ENCODE results near the gene HMGXB4.

Gene HMGXB4

GRCh38 chr22:35258191-35258988 is 1.1 kb downstream of the HMGXB4 start:
- no peak for DNase-seq (ENCODE audit: low read depth)

- DNase-seq (ENCODE audit: low read depth), result no peak
Measured at GRCh38 chr22:35264986-35265385, 7.7 kb downstream of the HMGXB4 start.

GRCh38 chr22:35266277-35266676 is 9.0 kb downstream of the HMGXB4 start:
- no peak for DNase-seq (ENCODE audit: low read depth)

GRCh38 chr22:35269630-35270029 is 12.3 kb downstream of the HMGXB4 start:
- no peak for DNase-seq (ENCODE audit: low read depth)

- DNase-seq (ENCODE audit: low read depth), result no peak
Measured at GRCh38 chr22:35274154-35274871, 17.0 kb downstream of the HMGXB4 start.

- DNase-seq (ENCODE audit: low read depth), result no peak
Measured at GRCh38 chr22:35275580-35275979, 18.3 kb downstream of the HMGXB4 start.

- no peak for DNase-seq (ENCODE audit: low read depth)
Measured at GRCh38 chr22:35276019-35276418, 18.7 kb downstream of the HMGXB4 start.

- no peak for DNase-seq (ENCODE audit: low read depth)
Measured at GRCh38 chr22:35288116-35288515, 30.8 kb downstream of the HMGXB4 start.

- no peak for DNase-seq (ENCODE audit: low read depth)
Measured at GRCh38 chr22:35292786-35293185, 35.5 kb downstream of the HMGXB4 start.

GRCh38 chr22:35296051-35296450 is 38.8 kb downstream of the HMGXB4 start:
- DNase-seq (ENCODE audit: low read depth), result no peak

- no peak for DNase-seq (ENCODE audit: low read depth)
Measured at GRCh38 chr22:35299217-35299672, 42.0 kb downstream of the HMGXB4 start.

GRCh38 chr22:35299673-35300499 is 42.6 kb downstream of the HMGXB4 start, which contains the start of gene TOM1:
Gene TOM1, plus strand, starts transcription at chr22:35299894. Its CDS starts 35 bp downstream, at chr22:35299929.
- peak; percentile 96 for DNase-seq (ENCODE audit: low read depth)

- no peak for DNase-seq (ENCODE audit: low read depth)
Measured at GRCh38 chr22:35301372-35301874, 44.1 kb downstream of the HMGXB4 start.

GRCh38 chr22:35303029-35303624 is 45.8 kb downstream of the HMGXB4 start:
- no peak for DNase-seq (ENCODE audit: low read depth)

GRCh38 chr22:35305525-35306070 is 48.3 kb downstream of the HMGXB4 start:
- DNase-seq (ENCODE audit: low read depth), result no peak

GRCh38 chr22:35306350-35306967 is 49.2 kb downstream of the HMGXB4 start:
- no peak for DNase-seq (ENCODE audit: low read depth)

GRCh38 chr22:35307372-35307771 is 50.1 kb downstream of the HMGXB4 start:
- no peak for DNase-seq (ENCODE audit: low read depth)

GRCh38 chr22:35307892-35308291 is 50.6 kb downstream of the HMGXB4 start:
- DNase-seq (ENCODE audit: low read depth), result no peak

- DNase-seq (ENCODE audit: low read depth), result no peak
Measured at GRCh38 chr22:35308480-35309021, 51.3 kb downstream of the HMGXB4 start.

Data from T-helper 22 cell (primary cell).